Fibroblast of gingiva (primary cell): ENCODE measurements around the gene MLC1.

ENCODE experiments used
- DNase-seq: peaks from one replicate; pipeline ENCODE4 v3.0.0-alpha.2; 2011; ENCODE audit warnings: low read depth

Gene MLC1

DNA sequence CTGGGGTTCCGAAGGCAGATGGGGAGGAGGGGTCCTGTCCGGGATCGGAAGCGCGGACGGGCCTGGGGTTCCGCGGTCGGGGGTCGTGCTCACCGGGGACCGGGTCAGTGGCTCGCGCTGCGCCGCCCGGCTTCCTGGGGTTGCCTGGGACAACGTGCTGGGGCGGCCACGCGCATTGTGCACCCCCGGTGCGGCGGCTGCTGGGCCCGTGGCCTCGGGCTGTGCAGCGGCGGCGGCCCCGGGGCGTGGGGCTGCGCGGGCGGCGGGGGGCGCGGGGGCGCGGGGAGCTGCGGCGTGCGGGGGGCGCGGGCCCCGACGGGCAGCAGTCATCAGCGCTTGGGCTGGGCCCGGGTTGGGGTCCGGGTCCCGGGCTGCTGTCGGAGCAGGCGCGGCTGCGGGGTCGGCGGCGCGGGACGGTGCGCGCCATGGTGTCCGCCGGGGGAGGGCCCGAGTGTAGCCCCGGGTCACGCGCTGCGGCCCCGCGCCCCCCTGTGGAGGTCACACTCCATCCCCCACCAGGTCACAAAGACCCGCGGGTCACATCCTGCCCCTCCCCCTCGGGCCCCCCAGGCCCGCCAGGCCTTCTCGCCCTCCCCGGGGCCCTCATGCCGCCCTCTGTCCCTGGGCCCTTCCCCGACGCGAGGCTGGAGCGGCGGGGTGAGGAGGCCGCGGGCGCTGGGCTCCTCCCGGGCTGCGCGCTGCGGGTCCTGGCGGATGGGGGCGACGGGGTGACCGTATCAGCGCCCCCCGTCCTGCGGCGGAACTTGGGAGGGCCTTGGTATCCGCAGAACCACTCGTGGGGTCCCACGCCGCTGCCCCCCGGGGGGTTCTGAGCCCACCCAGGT, 26.9 kb downstream of the MLC1 start, which contains the start of gene TTLL8:
TSS of gene TTLL8 (minus strand) at position 238 of the 845 bp plus-strand sequence.
- no peak for DNase-seq

DNA sequence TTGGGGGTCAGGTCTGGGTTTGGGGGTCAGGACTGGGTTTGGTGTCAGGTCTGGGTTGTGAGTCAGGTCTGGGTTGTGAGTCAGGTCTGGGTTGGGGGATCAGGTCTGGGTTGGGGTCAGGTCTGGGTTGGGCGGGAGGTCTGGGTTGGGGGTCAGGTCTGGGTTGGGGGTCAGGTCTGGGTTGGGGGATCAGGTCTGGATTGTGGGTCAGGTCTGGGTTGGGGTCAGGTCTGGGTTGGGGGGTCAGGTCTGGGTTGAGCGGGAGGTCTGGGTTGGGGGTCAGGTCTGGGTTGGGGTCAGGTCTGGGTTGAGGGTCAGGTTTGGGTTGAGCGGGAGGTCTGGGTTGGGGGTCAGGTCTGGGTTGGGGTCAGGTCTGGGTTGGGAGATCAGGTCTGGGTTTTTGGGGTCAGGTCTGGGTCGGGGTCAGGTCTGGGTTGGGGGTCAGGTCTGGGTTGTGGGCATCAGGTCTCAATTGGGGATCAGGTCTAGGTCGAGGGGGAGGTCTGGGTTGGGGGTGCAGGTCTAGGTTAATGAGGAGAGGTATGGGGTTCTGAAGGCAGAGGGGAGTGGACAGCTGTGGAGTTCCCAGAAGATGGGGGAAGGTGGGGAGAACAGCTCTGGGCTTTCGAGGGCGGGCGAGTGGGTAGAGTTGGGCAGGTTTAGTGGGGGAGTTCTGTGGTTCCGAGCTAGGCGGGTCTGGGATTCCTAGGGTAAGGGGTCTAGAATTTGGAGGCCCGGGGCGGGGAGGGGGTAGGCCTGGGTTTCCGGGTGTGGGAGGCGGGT, 27.8 kb downstream of the MLC1 start:
- DNase-seq: no peak

DNA sequence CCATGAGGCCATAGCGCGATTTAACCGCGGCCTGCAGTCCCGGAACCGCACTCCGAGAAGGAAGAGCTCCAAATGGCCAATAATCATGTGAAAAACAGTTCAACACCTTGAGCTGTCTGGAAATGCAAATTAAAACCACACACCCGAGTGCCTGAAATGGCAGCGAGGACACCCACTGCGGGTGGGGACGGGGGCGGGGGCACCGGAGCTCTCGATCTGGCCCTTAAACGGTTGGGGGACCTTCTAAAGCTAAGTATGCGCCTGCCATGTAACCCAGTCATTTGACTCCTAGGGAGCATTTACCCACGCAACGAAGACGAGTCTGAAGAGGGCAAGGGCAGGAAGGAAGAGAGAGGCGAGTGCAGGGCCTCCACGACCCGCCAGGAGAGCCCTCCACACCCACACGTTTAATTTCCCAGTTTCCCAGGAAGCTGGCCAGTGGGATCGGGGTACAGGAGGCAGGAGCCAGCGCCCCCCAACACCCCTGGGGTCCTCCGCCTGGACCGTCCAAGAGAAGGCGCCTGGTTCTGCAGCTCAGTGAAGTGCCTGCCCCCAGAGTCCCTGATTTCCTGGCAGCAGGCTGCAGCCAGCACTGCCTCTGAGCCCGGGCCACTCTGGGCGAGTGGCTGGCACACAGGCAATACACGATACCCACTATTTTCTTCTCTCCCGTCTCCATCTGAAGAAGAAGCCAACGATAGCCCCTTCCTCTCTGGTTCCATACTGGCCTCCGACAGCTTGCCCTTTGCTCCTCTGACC, 28.8 kb downstream of the MLC1 start:
- no peak for DNase-seq

DNA sequence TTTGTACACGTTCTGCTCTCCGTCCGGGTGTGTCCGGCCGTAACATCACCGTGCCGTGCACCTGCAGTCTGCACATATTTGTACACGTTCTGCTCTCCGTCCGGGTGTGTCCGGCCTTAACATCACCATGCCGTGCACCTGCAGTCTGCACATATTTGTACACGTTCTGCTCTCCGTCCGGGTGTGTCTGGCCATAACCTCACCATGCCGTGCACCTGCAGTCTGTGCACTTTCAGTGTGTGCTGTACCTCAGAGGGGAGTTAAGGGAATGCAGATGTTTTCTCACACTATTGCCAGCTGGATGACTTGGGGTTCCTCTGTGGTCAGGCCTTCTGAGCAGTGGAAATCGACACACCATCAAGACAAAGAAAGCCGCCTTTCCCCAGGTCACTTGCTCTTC, 31.4 kb downstream of the MLC1 start:
- no peak for DNase-seq

DNA sequence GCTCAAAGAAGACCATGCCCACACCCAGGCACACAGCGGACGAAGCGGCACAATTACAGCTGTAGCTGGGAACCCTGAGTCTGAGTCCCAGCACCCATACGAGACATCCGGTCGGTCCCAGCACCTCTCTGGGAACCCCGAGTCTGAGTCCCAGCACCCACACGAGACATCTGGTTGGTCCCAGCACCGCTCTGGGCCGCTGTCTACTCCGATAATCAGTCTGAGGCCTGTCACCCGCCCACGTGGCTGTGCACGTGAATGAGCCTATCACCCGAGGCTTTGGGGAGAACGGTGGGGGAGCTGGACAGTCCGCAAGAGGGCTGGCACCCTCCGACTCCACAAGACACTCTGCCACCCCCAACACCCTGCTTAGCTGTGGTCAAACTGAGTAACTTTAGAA, 33.3 kb downstream of the MLC1 start:
- DNase-seq: no peak

DNA sequence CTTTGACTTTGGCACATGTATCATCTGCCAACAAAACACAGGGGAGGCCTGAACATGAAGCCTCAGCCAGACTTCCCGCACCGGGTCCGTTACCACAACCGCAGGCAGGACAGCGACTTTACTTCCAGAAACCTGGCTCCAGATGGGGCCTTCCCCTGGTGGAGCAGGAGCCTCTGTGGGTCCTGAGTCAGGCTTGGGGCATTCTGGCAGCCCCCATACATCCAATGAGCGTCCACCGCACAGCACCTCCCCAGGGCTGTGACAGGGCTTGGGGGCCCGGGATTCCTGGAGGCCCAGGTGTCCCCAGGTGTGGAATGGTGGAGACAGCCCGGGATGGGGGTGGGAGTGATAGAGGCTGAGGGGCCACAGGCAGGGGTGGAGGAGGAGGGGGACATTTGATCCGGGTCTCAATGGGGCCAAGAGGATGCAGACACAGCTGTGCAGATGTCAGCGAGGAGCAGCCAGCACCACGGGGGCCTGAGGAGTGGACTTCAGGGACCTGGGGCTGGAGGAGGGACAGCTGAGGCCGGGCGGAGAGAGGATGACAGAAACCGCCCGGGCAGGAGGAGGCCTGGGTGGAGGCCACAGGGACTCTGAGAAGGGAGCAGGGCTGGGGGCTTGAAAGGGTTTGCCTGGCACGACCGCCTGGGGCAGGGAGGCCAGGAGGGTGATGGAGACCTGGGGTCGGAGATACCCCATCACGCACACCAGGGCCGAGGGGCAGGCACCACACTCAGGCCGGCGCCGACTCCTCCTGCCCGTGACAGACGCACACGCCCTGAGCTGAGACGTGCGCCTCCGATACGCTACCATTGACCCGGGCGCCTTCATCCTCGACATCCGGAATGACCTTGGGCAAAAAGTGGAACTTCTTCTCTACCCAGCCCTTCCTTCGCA, 35.7 kb downstream of the MLC1 start:
- DNase-seq: no peak

DNA sequence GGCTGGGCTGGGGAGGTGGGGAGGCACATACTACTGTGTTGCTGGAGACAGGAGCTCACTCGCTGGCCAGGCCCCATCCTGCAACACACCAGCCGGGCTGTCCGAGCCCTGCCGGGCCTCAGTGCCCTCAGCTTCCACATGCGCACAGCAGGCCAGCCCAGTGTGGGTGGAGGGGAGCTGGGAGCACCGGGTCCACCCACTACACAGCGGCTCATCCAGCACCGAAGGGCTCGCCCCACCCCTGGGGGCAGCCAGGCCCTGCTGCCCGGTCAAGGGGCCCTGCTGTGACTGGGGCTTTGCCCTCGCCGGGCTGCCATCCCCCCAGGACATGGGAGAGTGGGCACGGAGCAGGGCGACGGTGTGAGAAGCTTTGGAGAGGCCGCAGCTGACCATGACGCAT, 36.4 kb downstream of the MLC1 start:
- DNase-seq: no peak

DNA sequence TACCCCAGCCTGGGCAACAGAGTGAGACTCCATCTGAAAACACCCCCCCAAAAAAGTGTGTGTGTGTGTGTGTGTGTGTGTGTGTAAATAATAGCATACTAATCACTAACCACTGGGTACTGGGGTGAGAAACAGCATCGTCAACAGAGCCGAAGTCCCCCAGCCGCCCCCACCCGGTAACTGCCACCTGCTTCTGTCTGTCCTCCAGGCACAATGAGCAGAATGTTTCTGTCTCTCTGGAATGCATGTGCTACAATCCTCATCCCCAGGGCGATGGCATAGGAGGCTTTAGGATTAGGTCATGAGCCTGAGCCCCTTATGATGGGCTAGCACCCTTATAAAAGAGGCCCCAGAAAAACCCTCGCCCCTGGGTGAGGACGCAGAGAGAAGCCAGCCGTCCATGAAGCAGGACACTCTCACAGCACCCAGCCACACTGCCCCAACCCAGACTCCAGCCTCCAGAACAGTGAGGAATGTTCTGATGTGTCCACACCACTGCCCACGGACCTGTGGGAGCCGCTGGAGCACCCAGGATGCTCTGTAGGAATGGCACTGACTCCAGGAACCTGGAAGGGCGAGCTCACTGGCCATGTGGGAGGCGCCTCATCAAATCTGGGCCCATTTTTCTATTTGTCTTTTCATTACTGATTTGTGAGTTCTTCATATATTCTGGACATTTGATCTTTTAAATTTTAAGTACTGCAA, 37.0 kb downstream of the MLC1 start:
- no peak for DNase-seq

DNA sequence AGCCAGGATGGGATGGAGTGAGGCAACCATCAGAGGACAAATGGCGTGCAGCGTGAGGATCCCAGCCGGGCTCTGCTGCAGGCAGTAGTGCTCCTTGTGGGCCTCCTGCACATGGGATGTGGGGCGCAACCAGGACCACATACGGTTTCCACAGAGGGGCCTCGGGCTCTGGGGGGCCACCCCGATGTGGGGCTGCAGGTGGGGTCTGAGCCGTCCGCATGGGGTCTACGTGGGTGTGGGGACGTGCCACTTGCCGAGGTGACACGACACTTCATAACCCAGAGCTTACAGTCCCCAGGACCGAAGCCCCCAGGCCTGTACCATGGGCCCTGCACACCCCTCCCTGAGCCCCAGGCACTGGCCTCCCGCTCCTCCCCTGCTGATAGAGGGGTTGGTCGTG, 37.9 kb downstream of the MLC1 start:
- DNase-seq: no peak

DNA sequence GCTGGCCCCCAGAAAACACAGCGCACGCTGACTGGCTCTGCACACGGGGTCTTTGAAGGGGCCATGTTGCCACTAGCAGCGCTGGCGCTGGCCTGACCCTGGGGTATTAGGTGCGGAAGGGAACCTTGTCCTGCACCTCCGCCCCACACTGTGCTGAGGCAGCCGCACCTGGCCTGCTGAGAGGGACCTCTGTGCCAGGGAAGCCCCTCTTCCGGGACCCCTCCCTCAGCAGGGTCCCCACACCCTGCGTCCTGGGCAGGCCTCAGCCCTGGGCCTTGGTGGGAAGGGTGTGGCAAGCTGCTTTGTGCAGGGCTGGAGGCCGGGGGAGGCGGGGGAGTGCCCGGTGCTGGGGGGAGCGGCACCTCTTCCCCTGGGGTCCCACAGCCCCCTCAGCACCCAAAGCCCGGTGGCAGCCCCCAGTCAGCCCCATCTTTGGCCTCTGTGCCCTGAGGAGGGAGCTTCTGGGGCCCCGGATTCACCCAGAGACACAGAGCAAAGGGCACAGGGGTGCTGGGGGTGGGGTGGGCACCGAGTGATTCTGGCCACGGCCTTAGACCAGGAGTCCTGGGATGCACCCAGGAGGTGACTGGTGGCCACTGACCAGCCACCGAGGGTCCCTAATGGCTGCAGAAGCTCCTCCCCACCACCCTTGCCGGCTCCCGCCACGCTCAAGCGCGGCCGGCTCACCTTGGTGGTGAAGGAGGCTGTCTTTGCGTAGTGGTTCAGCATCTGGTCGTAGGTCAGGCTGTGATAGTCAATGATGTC, 38.6 kb downstream of the MLC1 start:
- DNase-seq: no peak

DNA sequence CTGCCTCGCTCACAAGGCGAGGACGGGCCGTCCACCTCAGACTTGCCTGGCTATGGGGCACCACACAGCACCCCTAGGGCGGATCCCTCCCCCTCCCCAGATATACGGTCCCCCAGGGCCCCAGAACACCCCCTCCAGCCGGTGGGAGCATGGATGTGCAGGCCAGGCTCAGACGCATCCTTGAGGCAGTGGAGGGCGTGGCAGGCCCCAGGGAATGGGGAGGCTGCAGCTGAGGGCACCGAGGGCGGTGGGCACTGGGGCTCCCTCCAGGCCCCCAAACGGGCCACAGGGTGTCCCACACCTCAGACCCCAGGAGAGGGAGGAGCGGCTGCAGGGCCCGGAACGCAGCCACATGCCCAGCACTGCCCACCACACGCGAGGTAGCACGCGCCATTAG, 39.2 kb downstream of the MLC1 start:
- DNase-seq: no peak

DNA sequence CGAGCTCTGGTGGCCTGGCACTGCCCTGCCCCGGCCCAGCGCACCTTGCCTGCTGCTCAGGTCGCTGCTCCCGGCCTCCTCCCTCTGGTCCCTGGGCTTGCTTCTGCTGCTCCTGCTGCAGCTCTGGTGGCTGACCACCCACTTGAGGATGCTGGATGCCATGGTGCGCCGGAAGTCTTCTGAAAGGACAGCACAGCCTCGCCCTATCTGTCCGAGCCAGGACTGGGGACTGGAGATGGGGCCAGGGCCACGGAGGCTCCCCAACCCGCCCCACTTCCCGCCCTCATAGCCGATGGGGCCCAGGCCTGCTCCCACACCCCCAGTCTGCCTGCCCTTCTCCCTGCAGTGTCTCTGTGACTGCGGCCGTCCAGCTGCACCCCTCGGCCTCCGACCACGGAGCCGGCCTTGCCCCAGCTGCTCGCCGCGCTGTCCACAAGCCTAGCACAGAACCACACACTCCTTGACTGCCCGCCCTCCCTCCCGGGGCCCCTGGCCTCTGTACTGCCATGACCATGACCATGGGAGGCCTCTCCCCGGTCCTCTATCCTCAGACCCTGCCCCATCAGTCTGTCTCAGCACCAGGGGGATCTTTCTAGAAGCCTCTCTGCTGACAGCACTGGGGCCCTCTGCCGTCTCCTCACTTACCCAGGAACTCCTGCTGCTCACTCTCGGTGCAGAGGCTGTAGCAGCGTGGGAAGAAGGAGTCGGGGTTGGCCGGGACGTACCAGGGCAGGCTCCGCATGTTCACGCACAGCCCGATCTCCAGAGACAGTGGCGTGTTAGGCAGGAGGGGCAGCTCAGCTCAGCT, 39.8 kb downstream of the MLC1 start:
- DNase-seq: no peak

DNA sequence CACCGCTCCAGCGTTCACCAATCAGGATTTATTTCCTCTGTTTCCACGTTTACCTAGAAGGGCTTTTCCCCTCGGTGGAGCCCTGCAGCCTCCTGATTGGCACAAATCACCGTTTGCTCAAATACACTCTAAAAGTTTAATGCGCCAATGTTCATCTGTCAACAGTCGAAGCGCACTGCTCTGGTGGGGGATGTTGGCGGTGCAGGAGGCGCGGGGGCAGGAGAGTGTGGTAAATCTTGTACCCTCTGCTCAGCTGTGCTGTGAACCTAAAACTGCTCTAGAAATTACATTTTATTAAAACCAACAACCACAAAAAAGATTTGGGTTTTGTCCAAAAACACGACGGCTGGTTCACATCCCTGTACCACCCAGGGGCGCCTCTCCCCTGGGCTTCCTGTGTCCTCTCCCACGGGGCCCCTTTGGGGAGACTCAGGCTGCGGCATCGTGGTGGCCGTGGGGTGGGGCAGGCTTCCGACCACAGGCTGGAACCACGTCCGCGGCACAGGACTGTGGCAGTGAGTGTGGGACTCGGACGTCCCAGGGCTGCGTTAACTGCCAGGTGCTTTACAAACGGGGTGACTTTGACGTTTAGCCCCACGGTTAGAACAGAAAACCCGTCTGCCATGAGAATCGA, 40.6 kb downstream of the MLC1 start:
- DNase-seq: no peak

DNA sequence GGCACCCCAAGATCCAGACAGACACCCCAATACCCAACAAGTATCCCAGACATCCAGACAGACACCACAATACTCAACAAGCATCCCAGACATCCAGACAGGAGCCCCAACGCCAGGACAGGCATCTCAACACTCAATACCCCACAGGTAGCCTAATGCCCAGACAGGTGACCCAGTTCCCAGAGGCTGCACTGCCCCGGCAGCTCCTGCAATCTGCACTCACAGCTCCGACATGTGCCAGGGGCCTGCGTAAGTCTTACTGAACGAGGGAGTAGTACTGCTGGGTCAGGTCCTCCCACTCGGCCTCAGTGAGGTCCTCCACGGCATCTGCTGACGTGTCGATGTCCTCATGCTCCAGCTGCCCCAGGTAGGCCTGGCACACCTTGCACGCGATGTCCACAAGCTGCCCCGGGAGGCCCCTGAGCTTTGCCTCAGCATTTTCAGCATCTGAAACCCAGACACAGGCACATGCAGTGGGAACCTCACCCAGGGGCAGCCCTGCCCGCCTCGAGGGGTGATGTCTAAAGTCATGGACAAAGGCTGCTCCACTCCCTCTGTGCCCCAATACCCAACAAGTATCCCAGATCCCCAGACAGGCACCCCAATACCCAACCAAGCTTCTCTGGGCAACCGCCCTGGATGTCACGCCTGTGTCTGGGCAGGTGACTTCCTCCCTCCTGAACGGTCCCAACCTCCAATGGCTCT, 43.7 kb downstream of the MLC1 start:
- no peak for DNase-seq

DNA sequence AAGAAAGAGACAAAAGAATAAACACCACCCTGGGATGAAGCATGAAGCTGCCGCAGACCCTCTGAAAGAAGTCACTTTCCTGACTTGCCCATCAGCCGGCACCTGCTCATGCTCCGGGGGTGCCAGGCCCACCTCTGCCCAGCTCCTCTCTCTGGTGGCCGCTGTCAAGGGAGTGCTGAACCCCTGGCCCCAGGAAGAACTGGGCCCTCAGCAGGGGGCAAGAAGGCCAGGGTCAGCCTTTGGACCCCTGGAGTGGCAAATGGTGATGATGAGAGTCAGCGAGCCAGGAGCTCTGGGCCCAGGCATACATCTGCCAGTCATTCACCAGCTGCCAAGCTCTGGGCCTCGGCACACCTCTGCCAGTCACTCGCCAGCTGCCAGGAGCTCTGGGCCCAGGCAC, 44.5 kb downstream of the MLC1 start:
- no peak for DNase-seq

DNA sequence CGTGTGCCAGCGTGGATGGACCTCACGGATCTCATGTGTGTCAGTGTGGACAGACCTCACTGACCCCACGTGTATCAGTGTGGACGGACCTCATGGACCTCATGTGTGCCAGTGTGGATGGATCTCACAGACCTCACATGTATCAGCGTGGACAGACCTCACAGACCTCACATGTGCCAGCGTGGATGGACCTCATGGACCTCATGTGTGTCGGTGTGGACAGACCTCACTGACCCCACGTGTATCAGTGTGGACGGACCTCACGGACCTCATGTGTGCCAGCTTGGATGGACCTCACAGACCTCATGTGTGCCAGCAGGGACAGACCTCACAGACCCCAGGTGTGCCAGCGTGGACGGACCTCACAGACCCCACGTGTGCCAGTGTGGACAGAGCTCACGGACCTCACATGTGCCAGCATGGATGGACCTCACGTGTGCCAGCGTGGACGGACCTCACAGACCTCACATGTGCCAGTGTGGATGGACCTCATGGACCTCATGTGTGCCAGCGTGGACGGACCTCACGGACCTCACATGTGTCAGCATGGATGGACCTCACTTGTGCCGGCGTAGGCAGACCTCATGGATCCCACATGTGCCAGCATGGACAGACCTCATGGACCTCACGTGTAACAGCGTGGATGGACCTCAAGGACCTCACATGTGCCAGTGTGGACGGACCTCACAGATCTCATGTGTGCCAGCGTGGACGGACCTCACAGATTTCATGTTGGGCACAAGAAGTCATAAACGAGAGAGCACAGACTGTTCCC, 45.4 kb downstream of the MLC1 start:
- DNase-seq: no peak

DNA sequence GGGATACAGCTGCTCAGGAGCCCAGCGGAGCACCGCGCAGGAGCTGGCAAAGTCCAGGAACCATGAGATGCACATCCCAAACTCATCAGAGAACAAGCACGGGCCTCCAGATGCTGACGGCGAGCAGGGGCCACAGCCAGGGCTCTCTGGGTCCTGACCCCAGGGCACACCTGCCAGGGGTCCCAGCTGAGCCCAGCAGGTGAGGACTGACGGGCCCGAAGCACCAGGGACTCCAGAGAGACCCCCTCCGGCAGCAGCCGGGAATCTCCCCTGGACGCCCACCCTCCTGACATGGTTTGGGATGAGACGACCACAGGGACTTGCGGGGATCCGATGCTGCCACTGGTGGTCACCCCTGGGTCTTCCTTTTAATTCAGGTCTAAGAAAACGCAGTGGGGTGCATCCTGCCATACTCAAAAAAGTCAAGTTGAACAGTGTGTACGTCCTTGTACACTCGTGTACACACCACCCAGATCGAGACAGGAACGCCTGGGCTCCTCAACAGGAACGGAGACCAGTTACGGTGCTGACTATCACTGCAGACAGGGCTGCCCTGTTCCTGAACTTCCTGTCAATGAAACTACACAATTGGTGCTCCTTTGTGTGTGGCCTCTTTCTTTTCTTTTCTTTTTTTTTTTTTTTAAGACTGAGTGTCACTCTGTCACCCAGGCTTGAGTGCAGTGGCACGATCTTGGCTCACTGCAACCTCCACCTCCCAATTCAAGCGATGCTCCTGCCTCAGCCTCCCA, 49.1 kb downstream of the MLC1 start:
- DNase-seq: no peak
